Brain pericyte (primary cell): ENCODE data around the gene KRTCAP2.
"Not testable (repeated sequence)": the region's sequence is repeated elsewhere in the genome, so short reads cannot be mapped to it uniquely, and the experiment has no call there.

Experiments used
- DNase-seq: peaks from one replicate; pipeline ENCODE4 v3.0.0-alpha.2; 2012; ENCODE audit warnings: low read depth, low spot score

Gene KRTCAP2

DNA sequence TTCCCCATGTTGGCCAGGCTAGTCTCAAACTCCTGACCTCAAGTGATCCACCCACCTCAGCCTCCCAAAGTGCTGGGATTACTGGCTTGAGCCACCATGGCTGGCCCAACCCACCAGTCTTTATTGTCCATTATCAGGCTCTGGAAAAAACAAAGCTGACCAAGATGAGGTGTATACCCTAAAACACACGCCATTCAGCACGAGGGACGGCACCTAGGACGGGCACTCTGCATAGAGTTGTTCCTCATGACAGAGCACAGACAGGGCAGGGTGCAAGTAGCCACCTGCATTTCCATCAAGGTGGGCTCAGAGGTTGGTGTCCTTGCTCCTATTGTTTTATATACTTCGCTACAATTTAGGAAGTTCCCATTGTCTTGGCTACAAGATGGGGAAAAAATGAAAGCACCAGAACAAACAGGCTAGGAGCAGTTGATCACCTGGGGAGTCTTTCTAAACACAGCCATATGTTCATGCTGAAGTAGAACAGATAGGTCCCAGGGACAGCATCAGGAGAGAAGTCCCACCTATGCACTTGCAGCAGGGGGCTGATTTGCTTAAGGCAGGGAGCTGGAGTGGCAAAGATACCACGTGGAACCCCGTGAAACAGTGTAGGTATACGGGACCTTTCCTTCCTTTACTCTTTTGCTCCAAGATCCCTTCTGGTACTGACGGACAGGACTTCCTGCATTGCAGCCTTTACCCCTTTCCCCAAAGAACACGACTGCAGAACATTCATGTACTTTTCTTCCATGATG, 4.5 kb downstream of the KRTCAP2 start:
- DNase-seq, result no peak

DNA sequence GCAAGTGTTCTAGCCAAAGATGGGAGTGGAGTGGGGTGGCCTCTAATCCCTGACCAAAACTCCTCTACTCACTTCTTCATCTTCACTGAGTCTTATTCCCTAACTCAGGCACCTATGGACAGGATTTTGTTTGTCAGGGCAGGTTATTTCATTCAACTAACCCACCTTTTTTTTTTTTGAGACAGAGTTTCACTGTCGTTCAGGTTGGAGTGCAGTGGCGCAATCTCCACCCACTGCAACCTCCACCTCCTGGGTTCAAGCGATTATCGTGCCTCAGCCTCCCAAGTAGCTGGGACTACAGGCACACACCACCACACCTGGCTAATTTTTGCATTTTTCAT, 5.0 kb downstream of the KRTCAP2 start:
- not testable (repeated sequence) for DNase-seq

DNA sequence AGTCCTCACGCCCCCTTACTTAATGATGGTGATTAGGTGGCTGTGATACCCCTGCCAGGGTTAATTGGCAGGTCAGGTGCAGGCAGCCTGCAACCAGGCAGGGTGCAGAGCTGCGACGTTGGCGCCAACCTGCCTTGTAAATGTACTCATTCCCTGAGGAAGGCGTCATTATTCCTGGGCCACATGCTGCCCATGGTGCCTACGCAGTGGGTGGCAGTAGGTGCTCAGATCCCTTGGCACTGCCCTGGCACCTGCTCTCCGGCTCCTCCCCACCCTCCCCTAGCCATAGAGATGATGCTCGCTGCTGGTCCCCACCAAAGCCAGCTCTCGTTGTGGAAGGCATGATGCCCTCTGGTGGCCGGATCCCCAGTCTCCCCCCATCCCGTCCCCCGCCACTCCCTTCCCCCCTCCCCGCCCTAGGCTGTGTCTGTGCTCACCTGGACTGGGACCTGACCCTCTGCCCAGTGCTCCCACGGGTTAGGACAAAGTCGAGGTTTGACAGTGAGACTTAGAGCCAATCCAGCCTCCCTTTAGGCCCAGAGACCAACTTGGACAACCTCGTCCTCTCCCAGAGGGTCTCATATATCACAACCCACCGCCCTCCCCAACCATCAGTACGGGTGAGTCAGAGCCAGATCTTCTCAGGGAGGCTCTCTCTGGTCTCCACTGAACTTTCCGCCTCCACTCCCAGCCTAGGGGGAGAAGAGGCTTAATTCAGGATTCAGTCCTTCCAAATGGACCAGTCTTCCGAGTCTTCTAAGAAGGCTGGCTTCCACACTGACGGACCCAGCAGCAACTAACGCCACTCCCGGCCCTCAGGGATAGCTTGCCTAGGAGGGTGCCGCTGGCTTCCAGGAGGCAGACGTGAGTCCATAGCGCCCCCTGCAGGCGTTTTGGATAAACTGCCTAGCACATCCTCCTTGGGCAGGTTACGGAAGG, 5.7 kb downstream of the KRTCAP2 start:
- DNase-seq, result peak; percentile 56

DNA sequence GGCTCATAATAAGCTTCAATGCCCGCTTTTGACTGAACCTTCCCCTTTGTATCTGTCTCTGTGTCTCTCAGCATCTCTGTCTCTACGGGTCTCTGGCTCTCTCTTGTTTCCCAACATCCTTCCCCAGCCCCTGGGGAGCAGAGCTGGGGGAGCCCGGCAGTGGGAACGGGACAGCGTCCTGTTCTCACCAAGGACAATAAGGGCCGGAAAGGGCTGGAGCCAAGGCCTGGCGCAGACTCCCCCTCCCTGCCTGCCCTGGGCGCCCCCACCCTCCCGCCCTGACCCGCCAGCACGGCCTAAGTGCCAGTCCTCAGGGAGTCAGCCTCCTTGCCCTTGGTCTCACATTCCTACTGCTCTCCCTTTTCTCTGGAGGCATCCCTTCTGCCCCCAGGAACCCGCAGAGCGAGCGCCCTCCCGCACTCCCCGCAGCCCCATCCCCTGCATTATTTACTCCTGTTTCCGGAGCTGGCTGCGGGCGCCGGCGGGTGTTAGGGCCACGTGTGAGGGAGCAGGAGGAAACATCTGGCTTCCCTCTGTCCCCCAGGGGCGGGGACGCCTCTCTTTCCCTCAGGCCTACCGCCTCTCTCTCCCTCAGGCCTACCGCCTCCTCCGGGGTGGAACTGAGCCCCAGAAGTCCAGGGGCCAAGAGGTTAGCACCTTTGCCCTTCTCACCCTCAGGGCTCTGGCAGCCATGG, 6.5 kb downstream of the KRTCAP2 start:
- no peak for DNase-seq

DNA sequence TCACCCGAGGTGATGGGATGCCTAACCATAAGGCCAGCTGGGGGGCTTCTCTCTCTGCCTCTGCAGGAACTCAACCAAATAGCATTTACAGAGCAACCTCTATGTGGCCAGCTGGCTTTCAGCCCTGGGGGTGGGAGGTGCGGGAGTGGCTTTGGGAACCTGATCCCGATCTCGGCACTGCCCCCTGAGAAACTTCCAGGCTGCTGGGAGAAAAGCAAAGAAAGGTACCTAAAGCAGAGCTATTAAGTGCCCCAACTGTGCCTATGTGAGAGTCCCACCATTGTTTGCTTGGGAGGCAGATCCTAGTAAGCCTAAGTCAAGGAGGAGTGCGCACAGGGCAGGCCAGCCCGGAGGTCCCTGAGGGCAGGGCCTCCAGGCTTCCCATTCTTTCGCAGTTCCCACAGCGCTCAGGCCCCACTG, 7.0 kb downstream of the KRTCAP2 start:
- no peak for DNase-seq

DNA sequence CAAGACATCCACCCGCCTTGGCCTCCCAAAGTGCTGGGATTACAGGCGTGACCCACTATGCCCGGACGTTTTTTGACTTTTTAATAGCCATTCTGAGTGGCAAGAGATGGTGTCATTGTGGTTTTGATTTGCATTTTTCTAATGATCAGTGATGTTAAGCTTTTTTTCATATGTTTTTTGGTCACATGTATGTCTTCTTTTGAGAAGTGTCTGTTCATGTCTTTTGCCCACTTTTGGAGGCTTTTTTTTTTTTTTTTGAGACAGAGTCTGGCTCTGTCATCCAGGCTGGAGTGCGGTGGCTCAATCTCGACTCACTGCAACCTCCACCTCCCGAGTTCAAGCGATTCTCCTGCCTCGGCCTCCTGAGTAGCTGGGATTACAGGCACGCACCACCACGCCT, 8.5 kb downstream of the KRTCAP2 start:
- DNase-seq, result not testable (repeated sequence)

DNA sequence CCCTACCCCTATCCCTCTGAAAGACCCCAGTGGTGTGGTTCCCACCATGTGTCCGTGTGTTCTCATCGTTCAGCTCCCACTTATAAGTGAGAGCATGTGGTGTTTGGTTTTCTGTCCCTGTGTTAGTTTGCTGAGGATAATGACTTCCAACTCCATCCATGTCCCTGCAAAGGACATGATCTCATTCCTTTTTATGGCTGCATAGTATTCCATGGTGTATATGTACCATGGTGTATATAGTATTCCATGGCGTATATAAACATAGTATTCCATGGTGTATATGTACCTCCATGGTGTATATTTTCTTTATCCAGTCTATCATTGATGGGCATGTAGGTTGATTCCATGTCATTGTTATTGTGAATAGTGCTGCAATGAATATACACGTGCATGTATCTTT, 9.3 kb downstream of the KRTCAP2 start:
- not testable (repeated sequence) for DNase-seq

DNA sequence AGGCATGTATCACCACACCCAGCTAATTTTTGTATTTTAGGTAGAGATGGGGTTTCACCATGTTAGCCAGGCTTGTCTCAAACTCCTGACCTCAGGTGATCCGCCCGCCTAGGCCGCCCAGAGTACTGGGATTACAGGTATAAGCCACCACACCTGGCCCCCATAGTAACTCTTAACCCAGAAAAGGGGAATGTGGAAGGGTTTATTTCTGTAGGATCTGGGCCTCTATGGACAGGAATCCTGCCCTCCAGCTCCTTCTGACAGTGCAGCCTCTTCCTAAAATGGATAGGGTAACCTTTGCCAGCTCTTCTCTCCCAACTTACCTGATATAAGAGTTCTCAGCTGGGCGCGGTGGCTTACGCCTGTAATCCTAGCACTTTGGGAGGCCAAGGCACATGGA, 10.5 kb downstream of the KRTCAP2 start:
- not testable (repeated sequence) for DNase-seq

DNA sequence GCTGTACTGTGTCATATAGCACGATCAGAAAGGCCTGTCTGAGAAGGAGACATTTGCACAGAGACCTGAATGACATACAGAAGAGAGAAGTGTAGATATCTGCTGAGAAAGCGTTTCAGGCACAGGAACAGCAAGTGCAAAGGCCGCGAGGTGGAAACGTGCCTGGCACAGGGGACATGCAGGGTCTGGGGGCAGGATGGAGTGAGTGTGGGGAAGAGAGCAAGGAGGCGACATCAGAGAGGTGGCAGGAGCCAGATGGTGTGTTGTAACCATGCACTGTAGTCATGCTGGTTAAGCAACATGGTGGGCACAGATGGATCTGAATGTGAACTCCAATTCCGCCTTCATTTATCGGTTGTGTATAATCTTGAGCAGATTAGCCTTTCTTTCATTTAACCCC, 13.0 kb downstream of the KRTCAP2 start:
- DNase-seq, result no peak

DNA sequence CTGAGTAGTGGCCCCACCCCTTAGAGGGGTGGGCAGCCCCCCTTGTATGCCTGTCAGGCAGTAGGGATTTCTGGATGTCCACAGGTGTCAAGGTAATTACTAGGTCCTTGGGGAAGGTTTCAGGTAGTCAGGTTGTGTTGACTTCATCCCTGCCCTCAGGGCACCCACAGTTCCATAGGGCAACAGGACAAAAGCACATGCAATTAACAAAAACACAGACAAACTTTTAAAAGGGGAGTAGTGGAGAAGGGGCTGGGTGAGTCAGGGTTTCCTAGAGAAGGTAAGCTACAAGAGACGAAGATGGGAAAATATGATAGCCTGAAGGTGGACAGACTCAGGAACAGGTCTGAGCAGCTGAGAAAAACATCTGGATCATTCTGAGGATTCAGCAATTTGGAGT, 14.1 kb downstream of the KRTCAP2 start:
- DNase-seq, result no peak

DNA sequence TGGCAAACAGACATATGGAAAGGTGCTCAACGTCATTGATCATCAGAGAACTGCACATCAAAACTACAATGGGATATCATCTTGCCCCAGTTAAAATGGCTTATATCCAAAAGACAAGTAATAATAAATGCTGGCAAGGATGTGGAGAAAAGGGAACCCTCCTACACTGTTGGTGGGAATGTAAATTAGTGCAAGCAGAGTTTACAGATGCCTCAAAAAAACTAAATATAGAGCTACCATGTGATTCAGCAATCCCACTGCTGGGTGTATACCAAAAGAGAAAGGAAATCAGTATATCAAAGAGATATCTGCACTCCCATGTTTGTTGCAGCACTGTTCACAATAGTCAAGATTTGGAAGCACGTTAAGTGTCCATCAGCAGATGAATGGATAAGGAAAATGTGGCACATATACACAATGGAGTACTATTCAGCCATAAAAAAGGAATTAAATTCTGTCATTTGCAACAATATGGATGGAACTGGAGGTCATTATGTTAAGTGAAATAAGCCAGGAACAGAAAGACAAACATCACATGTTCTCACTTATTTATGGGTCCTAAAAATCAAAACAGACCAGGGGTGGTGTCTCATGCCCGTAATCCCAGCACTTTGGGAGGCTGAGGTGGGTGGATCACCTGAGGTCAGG, 17.0 kb downstream of the KRTCAP2 start:
- not testable (repeated sequence) for DNase-seq

DNA sequence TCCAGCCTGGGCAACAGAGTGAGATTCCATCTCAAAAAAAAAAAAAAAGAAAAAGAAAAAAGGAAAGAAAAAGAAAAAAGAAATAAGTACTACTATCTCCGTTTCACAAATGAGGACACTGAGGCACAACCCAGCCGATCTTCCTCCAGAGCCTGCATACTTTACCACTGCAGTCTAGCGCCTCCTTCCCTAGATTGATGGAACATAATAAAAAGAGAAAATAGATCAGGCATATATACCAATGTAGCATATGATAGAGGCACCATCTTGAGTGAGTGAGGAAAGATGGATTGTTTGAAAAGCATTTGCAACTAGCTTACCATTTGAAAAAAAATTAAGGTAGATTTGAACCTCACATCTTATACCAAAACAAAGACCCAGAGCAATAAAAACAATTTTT, 27.6 kb downstream of the KRTCAP2 start:
- no peak for DNase-seq

DNA sequence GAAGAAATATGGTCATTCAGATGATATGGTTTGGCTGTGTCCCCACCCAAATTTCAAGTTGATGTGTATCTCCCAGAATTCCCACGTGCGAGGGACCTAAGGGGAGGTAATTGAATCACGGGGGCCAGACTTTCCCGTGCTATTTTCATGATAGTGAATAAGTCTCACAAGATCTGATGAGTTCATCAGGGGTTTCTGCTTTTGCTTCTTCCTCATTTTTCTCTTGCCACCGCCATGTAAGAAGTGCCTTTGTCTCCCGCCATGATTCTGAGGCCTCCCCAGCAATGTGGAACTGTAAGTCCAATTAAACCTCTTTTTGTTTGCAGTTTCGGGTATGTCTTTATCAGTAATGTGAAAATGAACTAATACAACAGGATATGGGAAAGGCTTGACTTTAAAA, 31.4 kb downstream of the KRTCAP2 start:
- DNase-seq, result no peak

DNA sequence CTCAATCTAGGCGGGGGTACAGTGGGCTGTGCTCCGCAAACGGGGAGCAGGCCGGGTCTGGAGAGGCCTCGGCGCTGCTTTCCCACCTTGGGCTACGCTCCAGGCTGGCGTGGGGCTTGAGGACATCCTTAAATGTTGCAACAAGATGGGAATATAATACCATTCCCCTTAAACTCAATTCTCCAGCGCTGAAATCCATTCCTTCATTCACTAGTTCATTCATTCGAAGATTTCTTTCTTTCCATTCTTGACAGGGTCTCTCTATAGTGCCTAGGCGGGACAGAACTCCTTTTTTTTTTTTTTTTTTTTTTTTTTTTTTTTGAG, 32.5 kb downstream of the KRTCAP2 start:
- no peak for DNase-seq

DNA sequence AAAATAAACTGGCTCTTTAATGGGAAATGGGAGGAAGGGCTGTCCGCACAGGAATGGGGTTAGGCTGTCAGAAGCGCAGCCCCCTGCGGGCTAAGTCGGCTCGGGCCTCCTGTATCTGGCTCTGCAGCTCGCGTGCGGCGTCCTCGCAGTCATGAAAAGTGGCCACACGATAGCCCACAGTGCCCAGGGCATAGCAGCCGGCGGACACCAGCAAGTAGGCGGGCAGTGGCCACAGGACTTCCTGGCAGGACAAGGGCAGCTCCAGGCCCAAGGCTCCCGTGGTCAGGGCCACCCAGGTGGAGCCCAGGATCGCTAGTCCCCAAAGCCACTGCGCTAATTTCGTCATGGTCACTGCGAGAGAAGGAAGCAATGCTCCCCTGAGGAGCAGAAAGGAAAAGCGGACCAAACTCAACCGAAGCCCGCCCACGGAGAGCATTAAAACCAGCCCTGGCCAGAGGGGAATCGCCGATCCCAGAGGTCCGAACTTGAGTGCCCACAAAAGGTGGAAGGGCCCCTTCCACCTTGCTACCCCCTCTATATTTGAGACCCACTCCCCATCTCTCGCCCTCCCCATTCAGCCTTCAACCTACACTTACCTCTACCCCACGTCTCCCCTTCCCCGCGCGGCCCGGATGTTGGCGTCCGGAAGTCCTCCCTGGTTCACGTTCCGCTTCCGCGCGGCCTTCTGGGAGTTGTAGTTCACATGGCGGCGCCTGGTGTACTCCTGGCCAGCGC, 33.0 kb downstream of the KRTCAP2 start, which contains the start of gene DPM3:
Gene DPM3, minus strand, starts transcription at position 637 of the 735 bp plus-strand sequence. Its CDS starts 291 bp downstream, at position 346.
- DNase-seq, result no peak

DNA sequence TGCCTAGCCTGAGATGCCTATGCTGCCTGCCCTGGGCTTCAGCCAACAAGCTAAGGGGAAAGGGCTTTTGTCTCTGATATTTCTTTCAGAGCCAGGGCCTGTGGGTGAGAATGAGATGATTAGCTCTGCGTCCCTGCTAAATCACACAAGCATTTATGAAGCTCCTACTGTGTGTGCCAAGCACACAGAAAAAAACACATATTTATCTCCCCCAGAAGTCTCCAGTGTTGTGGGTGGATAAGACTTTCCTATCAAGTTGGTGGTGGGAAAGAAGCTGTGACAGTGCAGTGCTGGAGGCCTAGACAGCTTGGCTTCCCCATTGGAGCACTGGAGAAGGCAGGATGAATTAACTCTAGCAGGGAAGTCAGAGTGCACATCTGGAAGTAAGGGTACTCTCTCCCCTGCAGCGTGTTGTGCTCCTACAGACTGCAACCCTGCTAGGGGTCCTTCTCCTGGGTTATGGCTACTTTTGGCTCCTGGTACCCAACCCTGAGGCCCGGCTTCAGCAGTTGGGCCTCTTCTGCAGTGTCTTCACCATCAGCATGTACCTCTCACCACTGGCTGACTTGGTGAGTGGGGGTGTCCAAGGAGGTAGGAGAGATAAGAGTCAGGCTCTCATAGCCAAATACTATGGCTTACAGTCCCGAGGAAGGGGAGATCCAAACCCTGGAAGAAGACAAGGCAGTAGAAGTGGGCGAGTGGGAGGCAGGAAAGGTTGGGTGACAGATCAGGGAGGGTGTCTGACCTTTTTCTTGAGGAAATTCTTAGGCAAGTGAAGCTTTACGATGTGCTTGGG, 35.8 kb downstream of the KRTCAP2 start:
- no peak for DNase-seq

DNA sequence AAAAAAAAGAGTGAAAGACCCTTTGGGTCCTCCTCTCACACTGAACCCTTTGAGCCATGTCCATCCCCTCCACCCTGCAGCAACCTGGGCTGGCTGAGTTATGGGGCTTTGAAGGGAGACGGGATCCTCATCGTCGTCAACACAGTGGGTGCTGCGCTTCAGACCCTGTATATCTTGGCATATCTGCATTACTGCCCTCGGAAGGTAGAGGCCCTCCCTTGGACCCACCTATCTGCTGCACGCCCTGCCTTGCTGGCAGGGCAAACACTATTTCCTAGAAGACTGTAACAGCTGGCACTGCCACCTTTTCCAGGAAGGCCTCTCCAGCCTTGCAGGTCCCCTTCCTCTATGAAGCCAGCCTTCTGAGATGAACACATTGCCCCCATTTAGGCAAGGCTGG, 36.4 kb downstream of the KRTCAP2 start:
- DNase-seq, result no peak

DNA sequence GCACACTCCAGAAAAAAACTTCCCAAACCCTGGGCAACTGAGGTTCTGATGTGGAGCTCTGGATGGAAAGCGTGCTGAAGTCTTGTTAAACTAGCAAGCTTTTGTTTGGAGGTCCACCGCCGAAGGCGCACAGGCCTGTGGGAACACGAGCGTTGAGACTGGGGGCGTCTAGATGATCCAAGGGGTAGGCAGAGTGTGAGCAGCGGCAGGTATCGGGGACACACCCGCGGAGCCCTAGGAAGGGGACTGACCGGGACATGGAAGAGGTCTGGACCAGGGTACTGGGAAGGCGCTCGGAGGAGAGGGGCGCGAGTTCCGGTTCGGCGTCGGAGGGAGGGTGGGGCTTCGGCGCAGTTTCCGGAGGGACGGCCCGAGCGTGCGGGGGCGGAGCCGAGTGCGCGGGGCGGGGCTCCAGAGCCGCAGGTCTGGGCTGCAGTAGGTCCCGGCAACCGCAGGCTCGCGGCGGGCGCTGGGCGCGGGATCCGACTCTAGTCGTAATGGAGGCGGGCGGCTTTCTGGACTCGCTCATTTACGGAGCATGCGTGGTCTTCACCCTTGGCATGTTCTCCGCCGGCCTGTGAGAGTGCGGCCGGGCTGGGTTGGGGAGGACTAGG, 37.6 kb downstream of the KRTCAP2 start, which contains the start of gene SLC50A1:
Gene SLC50A1, plus strand, starts transcription at position 438 of the 614 bp plus-strand sequence. Its CDS starts 60 bp downstream, at position 498.
- DNase-seq, result peak; percentile 77

DNA sequence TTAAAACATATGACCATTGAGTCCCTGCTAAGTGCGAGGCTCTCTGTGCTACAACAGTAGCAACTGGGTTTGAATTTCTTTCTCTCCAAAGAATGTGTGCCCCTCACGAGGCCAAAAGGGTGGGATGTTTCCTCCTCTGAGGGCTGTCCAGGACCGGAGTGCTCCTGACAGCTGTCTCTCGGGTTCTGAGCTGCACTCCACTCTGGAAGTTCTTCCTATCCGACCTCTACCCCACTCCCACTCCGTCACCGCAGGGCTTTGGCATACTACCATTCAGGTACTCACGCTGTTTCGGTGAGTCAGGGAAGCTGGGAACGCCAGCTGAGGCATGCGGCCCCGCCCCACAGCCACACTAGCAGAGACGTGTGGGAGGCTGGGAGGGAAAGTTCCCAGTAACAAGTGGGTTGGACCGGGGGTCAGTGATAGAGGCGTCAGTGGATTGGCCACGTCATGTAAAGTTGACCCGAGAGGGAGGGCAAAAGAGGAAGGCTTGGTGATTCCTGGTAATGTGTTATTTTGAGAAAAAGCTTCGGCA, 38.2 kb downstream of the KRTCAP2 start:
- peak; percentile 57 for DNase-seq
